SK-N-SH treated with all-trans-retinoic acid at 6 μM for 48 hours (cell line): ENCODE data around the gene RFX3.

ENCODE experiments used
- CSDC2 ChIP-seq: fragments of 250-450 bp; sonication (Bioruptor Pico); IDR thresholded peaks from 2 replicates; pipeline ENCODE4 v1.5.0; 2020; ENCODE audit warnings: mild to moderate bottlenecking, moderate library complexity
- ISL1 ChIP-seq: fragments of 250-450 bp; sonication (Bioruptor Pico); IDR thresholded peaks from 2 replicates; pipeline ENCODE4 v2.1.2; 2022; ENCODE audit warnings: mild to moderate bottlenecking, moderate library complexity
- SNAI2 ChIP-seq: fragments of 250-450 bp; sonication (Bioruptor Pico); IDR thresholded peaks from 2 replicates; pipeline ENCODE4 v1.5.0; 2020; ENCODE audit warnings: mild to moderate bottlenecking, moderate library complexity
- ZNF70 ChIP-seq: fragments of 450-650 bp; formaldehyde crosslinking; IDR thresholded peaks from 2 replicates; pipeline ENCODE4 v1.5.0; 2020; ENCODE audit warnings: mild to moderate bottlenecking, moderate library complexity

- no peak for TF ChIP-seq SNAI2
- TF ChIP-seq ZNF70 (CRISPR knock-in tag): no peak
- TF ChIP-seq CSDC2 (CRISPR knock-in tag): no peak
- no peak for TF ChIP-seq ISL1 (CRISPR knock-in tag)
These were observed 325.4 kb downstream of the RFX3 start for GRCh38 chr9:3200331-3200774.
